GM13976 (cell line): ENCODE results near the gene PLEKHO2.

Experiments used
- DNase-seq: peaks from one replicate; pipeline ENCODE4 v3.0.0; 2012; ENCODE audit warnings: low spot score
- CTCF ChIP-seq: IDR thresholded peaks from 2 replicates; pipeline ENCODE4 v1.5.1; 2012; ENCODE audit warnings: borderline replicate concordance, mild to moderate bottlenecking; ENCODE audit not compliant: insufficient read depth; ENCODE audit errors: extremely low read depth, missing control alignments, control extremely low read depth
- in situ Hi-C: fragments of 300-500 bp; cut with MboI; formaldehyde crosslinking; loops from one replicate; pipeline ENCODE4 v1.12.0; 2022; ENCODE audit warnings: low sequenced_read_pairs, mixed read lengths, inconsistent platforms; ENCODE audit not compliant: unreplicated experiment

Gene PLEKHO2

GRCh38 chr15:64855205-64855975, 13.7 kb downstream of the PLEKHO2 start:
- no peak for TF ChIP-seq CTCF
- in situ Hi-C loops = no loop called here
- DNase-seq = no peak

DNA sequence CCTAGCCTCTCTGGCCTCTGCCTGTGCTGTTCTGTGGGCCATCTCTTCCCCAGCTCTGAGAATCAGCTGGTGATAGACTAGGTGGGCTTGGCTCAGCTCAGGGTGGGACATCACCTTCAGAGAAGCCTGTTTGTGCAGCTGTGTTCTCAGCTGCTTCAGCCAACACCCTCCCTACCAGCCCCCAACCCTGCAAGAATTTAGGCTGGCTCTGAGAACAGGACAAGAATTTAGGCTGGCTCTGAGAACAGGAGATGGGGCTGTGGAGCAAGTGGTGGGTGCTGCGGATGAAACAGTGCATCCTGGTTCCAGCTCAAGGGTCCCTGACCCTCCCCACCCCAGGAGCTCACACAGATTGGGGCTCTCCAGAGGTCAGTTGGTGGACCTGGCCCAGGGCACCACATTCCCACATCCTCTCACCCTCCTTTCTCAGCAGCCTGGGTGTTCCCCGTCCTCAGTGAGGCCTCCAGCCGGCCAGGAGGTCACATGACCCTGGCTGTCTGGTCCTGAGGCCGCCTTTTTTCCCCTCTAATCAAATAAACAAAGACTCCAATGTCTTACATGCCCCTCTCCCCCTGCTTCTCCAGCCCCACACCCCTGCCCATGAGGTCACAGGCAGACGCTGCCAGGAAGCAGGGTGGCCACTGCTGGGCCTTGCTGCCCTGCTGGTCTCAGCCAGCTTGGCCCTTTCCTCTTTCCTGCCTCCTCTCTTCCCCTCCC, 14.9 kb downstream of the PLEKHO2 start:
- DNase-seq = no peak

DNA sequence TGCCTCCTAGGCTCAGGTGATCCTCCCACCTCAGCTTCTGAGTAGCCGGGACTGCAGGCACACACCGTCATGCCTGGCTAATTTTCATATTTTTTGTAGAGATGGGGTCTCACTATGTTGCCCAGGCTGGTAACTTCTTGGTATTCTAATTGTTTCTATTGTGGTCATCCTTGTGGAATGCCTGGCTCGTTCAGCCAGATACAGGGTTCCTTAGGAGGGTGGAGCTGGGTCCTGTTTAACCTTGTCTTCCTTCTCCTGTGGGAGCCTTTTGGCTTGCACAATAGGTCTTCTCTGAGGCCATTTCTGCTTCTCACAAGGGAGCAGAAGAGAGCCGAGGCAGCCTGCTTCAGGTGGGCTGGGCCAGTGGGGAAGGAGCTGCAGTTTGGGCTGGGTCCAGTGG, 15.7 kb downstream of the PLEKHO2 start:
- in situ Hi-C loops = no loop called here
- TF ChIP-seq CTCF = no peak
- no peak for DNase-seq

More for the DNA sequence above, 14.9 kb downstream of the PLEKHO2 start:
- TF ChIP-seq CTCF = no peak
- in situ Hi-C loops = no loop called here

DNA sequence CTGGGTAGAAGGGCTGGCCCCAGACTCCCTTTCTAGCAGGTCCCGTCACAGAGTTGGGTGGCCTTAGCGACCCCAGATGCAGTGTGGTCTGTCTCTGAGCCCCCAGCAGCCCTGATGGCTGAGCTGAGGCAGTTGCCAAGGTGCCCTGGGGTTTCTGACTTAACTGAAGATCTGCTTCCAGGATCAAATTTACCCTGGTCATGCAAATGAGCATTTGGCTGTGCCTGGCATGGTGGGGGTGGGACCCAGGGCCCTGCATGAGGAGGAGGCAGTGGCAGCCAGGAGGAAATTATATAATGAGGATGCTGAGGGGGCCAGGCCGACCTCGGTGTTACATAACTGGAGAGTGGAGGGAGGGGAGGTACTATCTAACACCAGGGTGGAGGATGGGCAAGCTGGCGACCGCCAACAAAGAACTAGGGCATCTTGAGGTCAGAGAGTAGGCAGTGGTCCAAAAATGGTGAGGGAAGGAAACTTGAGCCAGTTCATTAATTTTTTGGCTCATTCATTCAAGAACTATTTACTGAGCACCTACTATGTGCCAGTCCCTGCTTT, 16.4 kb downstream of the PLEKHO2 start:
- DNase-seq = no peak
- TF ChIP-seq CTCF = no peak
- in situ Hi-C loops = no loop called here

GRCh38 chr15:64859226-64859625, 17.5 kb downstream of the PLEKHO2 start:
- no peak for DNase-seq
- no peak for TF ChIP-seq CTCF
- in situ Hi-C loops = no loop called here

DNA sequence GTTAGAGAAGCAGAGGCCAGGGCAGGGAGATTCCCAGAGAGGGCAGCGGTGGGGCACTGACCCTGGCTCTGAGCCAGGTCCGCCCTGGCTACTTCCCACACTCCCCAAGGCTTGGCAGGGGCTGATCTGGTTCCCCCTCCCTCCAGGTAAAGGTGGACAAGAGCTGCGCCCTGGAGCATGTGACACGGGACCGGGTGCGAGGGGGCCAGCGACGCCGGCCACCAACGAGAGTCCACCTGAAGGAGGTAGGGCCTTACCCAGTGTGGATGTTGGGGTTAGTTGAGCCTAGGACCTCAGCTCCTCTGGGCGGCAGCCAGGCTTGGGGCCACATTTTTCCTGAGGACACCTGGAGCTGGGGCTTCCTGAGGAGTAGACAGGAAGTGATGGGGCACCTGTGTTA, 19.6 kb downstream of the PLEKHO2 start:
- in situ Hi-C loops = no loop called here
- DNase-seq = no peak
- TF ChIP-seq CTCF = no peak
